Panc1 (cell line): Measurements from ENCODE around the gene ATP6V0D1. TPM values are rescaled to one million over a fixed set of nuclear protein-coding genes. Genes with fewer than 3 reads are reported as not detected.

Source experiments
- ATAC-seq: fragments of 200-7000 bp; cut with Tn5 transposase; 2 replicates; pipeline ENCODE4 v1.9.1; 2020; ENCODE audit warnings: mild to moderate bottlenecking, moderate library complexity
- BruUV-seq: library from RNA; stranded (reverse); fragments of 400-500 nt; replicated peaks from 2 replicates; lab custom pipeline; 2021; lab: Mats Ljungman, UMichigan
- CTCF ChIA-PET: fragments of 300-600 bp; sonication (Branson Sonifier 250); formaldehyde crosslinking; loops from one replicate; lab custom pipeline; 2022; ENCODE audit warnings: antibody characterized with exemption; lab: Charles Lee
- POLR2A ChIA-PET: fragments of 300-600 bp; sonication (Branson Sonifier 250); formaldehyde crosslinking; loops from one replicate; lab custom pipeline; 2022; ENCODE audit warnings: antibody characterized with exemption; lab: Charles Lee
- DNase-seq: peaks from one replicate; pipeline ENCODE4 v3.0.0-alpha.2; 2010; ENCODE audit warnings: low read depth, low spot score
- H3K27ac ChIP-seq: 2 replicates; pipeline ENCODE4 v1.5.1; 2011; ENCODE audit warnings: mild to moderate bottlenecking, low read length, inconsistent platforms
- H3K27me3 ChIP-seq: fragments of 200-500 bp; sonication (Bioruptor generic); 2 replicates; pipeline ENCODE4 v1.6.0; 2014; ENCODE audit warnings: low read length, inconsistent platforms; ENCODE audit not compliant: control insufficient read depth, insufficient read depth
- H3K36me3 ChIP-seq: fragments of 200-500 bp; sonication (Bioruptor generic); 2 replicates; pipeline ENCODE4 v1.5.1; 2014; ENCODE audit warnings: inconsistent platforms, mild to moderate bottlenecking, low read length, moderate library complexity; ENCODE audit not compliant: control insufficient read depth, insufficient read depth
- H3K4me1 ChIP-seq: 2 replicates; pipeline ENCODE4 v1.5.1; 2011; ENCODE audit warnings: inconsistent platforms, mild to moderate bottlenecking, low read length, moderate library complexity; ENCODE audit not compliant: control insufficient read depth, insufficient read depth
- H3K4me3 ChIP-seq, 2 experiments: 2 replicates each; pipeline ENCODE4 v1.5.1; 2011 to 2012; ENCODE audit warnings: low read depth in 2 of 2, low read length in 2 of 2, mild to moderate bottlenecking in 2 of 2, inconsistent platforms in 1 of 2, moderate library complexity in 1 of 2
- H3K9me3 ChIP-seq: fragments of 200-500 bp; sonication (Bioruptor generic); 2 replicates; pipeline ENCODE4 v1.5.1; 2014; ENCODE audit warnings: low read depth, mild to moderate bottlenecking, inconsistent platforms, low read length, moderate library complexity; ENCODE audit not compliant: control insufficient read depth, insufficient read depth
- POLR2AphosphoS5 ChIP-seq: IDR thresholded peaks from 2 replicates; pipeline ENCODE4 v1.6.1; 2012; ENCODE audit warnings: mild to moderate bottlenecking, low read depth, low read length, moderate library complexity
- SIN3A ChIP-seq: IDR thresholded peaks from 2 replicates; pipeline ENCODE4 v1.6.1; 2012; ENCODE audit warnings: low read depth, mild to moderate bottlenecking, low read length, moderate library complexity, borderline replicate concordance; ENCODE audit not compliant: insufficient read depth
- TCF7L2 ChIP-seq: IDR thresholded peaks from 2 replicates; pipeline ENCODE4 v1.6.1; 2011; ENCODE audit warnings: mild to moderate bottlenecking, low read depth, low read length, inconsistent platforms
- in situ Hi-C: cut with HindIII; loops from 2 replicates; pipeline ENCODE4 v1.10.0; 2016; ENCODE audit warnings: low sequenced_read_pairs, low pct_unique_long_range_greater_than_20kb
- intact Hi-C: fragments of 100-400 bp; cut with micrococcal nuclease; formaldehyde crosslinking; loops from one replicate; pipeline ENCODE4 v1.10.0; 2022; ENCODE audit not compliant: unreplicated experiment
- total RNA-seq: library from RNA; stranded (reverse); gene quantifications from one replicate; pipeline ENCODE4 v1.2.1, GENCODE V29; 2021; ENCODE audit not compliant: unreplicated experiment
- TF ChIP-seq, protein P1 (sequence below): fragments of 450-650 bp; IDR thresholded peaks from 2 replicates; pipeline ENCODE4 v1.5.1; 2017; ENCODE audit warnings: mild to moderate bottlenecking
- TF ChIP-seq, protein P2 (sequence below), 2 experiments: IDR thresholded peaks; 2 replicates each; pipeline ENCODE4 v1.6.1; 2011 to 2012; ENCODE audit warnings: low read depth in 2 of 2, control low read depth in 1 of 2, low read length in 1 of 2, mild to moderate bottlenecking in 1 of 2, moderate library complexity in 1 of 2; ENCODE audit not compliant: insufficient read depth in 1 of 2

The ATP6V0D1 gene
- total RNA-seq, 1 experiment from 2014 or later: 70.8 TPM

DNA sequence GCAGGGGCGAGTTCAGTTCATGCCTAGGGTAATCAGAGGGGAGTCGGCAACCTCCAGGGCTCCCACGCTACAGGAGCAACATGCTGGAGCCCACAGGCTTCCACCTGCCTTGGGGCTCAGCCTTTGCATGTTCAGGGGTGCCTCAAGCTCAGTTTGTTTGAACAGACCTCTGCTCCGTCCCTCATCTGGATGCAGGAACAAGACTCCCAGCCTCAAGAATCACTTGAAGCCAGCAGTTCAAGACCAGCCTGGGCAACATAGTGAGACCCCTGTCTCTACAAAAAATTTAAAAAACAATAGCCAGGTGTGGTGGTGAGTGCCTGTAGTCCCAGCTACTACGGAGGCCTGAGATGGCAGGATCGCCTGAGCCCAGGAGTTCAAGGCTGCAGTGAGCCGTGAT, 54.9 kb downstream of the ATP6V0D1 start:
- ChIA-PET POLR2A (no interaction called here), CTCF (no interaction called here)
- in situ Hi-C loops: no loop called here
- BruUV-seq: no TSS peak
- no peak overlapping the region for H3K4me3 ChIP-seq
- no peaks in the 10 kb centered on the region for H3K4me1 ChIP-seq
- H3K36me3 ChIP-seq: no peaks in the 10 kb centered on the region
- intact Hi-C loops: no loop called here
- H3K27me3 ChIP-seq: no peaks in the 10 kb centered on the region; the same call in 1 of the 2 replicates
- no peak overlapping the region for H3K27ac ChIP-seq
- TF ChIP-seq POLR2AphosphoS5 (no peak), TCF7L2 (no peak), SIN3A (no peak)
- TF ChIP-seq, protein P1, sequence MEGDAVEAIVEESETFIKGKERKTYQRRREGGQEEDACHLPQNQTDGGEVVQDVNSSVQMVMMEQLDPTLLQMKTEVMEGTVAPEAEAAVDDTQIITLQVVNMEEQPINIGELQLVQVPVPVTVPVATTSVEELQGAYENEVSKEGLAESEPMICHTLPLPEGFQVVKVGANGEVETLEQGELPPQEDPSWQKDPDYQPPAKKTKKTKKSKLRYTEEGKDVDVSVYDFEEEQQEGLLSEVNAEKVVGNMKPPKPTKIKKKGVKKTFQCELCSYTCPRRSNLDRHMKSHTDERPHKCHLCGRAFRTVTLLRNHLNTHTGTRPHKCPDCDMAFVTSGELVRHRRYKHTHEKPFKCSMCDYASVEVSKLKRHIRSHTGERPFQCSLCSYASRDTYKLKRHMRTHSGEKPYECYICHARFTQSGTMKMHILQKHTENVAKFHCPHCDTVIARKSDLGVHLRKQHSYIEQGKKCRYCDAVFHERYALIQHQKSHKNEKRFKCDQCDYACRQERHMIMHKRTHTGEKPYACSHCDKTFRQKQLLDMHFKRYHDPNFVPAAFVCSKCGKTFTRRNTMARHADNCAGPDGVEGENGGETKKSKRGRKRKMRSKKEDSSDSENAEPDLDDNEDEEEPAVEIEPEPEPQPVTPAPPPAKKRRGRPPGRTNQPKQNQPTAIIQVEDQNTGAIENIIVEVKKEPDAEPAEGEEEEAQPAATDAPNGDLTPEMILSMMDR: no peak
- ATAC-seq: no peak
- H3K9me3 ChIP-seq: no peaks in the 10 kb centered on the region
- DNase-seq: no peak

DNA sequence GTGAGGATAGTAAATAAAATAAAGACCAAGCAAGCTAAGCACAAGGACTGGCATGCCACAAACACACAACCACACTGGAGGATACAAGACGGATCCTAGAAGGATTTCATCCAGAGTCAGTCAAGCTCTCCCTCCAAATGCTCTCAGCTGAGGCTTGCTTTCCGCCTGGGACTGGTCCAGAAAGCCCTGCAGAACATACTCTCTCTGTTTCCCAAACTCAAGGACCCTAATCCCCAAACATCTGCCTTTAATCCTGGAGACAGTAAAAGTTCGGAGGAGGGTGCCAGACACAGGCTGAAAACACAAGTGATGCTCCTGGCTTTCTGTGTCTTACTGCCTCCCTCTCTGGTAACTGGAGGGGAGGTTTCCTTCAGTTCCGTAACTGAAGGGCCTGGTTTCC, 55.4 kb downstream of the ATP6V0D1 start:
- Histone ChIP-seq H3K27ac (no peak overlapping the region), H3K4me1 (no peaks in the 10 kb centered on the region), H3K36me3 (no peaks in the 10 kb centered on the region), H3K9me3 (no peaks in the 10 kb centered on the region), H3K27me3 (no peaks in the 10 kb centered on the region; the same call in 1 of the 2 replicates), H3K4me3 (no peak overlapping the region)
- CTCF ChIA-PET: no interaction called here
- ATAC-seq: no peak
- BruUV-seq: no TSS peak
- POLR2A ChIA-PET: interaction anchor here (0.6 kb wide), 1 partner anchor 86 kb away, joined by 3 read pairs; no protein-coding TSS in a partner anchor
- in situ Hi-C loops (no loop called here), intact Hi-C loops (no loop called here)
- no peak for TF ChIP-seq POLR2AphosphoS5
- TF ChIP-seq SIN3A: no peak
- TF ChIP-seq, protein P2, sequence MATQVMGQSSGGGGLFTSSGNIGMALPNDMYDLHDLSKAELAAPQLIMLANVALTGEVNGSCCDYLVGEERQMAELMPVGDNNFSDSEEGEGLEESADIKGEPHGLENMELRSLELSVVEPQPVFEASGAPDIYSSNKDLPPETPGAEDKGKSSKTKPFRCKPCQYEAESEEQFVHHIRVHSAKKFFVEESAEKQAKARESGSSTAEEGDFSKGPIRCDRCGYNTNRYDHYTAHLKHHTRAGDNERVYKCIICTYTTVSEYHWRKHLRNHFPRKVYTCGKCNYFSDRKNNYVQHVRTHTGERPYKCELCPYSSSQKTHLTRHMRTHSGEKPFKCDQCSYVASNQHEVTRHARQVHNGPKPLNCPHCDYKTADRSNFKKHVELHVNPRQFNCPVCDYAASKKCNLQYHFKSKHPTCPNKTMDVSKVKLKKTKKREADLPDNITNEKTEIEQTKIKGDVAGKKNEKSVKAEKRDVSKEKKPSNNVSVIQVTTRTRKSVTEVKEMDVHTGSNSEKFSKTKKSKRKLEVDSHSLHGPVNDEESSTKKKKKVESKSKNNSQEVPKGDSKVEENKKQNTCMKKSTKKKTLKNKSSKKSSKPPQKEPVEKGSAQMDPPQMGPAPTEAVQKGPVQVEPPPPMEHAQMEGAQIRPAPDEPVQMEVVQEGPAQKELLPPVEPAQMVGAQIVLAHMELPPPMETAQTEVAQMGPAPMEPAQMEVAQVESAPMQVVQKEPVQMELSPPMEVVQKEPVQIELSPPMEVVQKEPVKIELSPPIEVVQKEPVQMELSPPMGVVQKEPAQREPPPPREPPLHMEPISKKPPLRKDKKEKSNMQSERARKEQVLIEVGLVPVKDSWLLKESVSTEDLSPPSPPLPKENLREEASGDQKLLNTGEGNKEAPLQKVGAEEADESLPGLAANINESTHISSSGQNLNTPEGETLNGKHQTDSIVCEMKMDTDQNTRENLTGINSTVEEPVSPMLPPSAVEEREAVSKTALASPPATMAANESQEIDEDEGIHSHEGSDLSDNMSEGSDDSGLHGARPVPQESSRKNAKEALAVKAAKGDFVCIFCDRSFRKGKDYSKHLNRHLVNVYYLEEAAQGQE (IDR thresholded peaks at IDR 0.05; ENCODE audit: insufficient read depth in 1 of 2, low read depth in 2 of 2, low read length in 1 of 2): no peak
- DNase-seq: no peak

DNA sequence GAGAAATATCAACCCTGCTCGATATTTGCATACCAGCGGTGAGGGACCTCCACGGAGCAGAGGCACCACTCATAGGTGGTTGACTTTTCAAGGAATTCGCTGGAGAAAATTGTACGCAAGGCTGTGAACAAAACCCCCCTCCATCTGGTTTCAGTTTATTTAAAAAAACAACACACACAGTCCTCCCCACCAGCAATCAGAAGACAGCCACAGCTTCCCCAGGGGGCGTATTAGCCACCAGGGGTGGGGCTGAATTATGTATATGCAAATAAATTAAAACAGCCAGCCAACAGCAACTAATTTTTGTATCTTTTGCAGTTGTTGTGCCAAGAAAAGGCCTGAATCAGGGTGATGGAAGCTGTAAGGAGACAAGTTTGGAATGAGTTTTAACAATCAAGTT, 55.9 kb downstream of the ATP6V0D1 start:
- no peak for DNase-seq
- CTCF ChIA-PET: no interaction called here
- H3K4me1 ChIP-seq: no peaks in the 10 kb centered on the region
- no TSS peak for BruUV-seq
- H3K27me3 ChIP-seq: no peaks in the 10 kb centered on the region; the same call in 1 of the 2 replicates
- intact Hi-C loops (no loop called here), in situ Hi-C loops (no loop called here)
- no peak overlapping the region for H3K4me3 ChIP-seq
- no peaks in the 10 kb centered on the region for H3K36me3 ChIP-seq
- no peaks in the 10 kb centered on the region for H3K9me3 ChIP-seq
- no peak for ATAC-seq
- POLR2A ChIA-PET: interaction anchor here (0.6 kb wide), 1 partner anchor 86 kb away, joined by 3 read pairs; no protein-coding TSS in a partner anchor
- TF ChIP-seq, protein P1: no peak
- no peak for TF ChIP-seq POLR2AphosphoS5
- H3K27ac ChIP-seq: no peak overlapping the region
